ENCODE data around the gene ACSF3.

DNA sequence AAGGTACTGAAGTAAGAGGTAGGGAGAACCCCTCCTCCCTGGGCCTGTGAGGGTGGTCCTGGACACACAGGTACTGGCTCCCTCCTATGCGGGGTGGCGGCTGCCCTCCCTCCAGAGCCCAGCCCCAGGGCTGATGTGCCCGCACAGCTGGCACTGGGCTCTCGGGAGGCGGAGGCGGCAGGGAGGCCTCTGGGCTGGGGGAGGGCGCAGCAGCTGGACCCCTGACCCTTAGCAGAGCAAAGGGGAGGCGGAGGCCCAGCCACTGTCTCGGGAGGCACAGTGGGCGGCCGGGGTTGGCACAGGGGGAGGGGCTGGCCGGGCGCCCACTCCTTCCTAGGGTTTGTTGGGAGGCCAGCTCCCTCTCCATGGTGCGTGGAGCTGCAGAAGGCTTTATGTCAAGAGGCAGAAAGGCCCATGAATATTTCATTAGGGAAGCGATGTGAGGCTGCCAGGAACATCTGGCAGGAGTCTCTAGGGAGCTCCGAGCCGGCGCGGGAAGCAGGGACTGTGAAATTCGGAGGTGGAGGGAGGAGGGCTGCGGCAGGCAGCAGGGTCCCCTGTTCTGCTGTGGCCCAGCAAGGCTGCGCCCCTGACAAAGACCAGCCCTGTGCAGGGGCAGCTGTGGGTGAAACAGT, 44.1 kb upstream of the ACSF3 start:
- TF ChIP-seq, protein P1, sequence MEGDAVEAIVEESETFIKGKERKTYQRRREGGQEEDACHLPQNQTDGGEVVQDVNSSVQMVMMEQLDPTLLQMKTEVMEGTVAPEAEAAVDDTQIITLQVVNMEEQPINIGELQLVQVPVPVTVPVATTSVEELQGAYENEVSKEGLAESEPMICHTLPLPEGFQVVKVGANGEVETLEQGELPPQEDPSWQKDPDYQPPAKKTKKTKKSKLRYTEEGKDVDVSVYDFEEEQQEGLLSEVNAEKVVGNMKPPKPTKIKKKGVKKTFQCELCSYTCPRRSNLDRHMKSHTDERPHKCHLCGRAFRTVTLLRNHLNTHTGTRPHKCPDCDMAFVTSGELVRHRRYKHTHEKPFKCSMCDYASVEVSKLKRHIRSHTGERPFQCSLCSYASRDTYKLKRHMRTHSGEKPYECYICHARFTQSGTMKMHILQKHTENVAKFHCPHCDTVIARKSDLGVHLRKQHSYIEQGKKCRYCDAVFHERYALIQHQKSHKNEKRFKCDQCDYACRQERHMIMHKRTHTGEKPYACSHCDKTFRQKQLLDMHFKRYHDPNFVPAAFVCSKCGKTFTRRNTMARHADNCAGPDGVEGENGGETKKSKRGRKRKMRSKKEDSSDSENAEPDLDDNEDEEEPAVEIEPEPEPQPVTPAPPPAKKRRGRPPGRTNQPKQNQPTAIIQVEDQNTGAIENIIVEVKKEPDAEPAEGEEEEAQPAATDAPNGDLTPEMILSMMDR (conservative IDR thresholded peaks at IDR 0.05), result no peak
- TF ChIP-seq EZH2 (IDR thresholded peaks at IDR 0.05; ENCODE audit: low read depth), result no peak

All from PC-9 (cell line).